GM23248 (cell line): Measurements from ENCODE around the gene GPHN. TPM values are rescaled to one million over a fixed set of nuclear protein-coding genes. Genes with fewer than 3 reads are reported as not detected.
A peak's percentile ranks its signal among the peaks of the same experiment; 100 is the strongest.

Source experiments
- DNase-seq: peaks from one replicate; pipeline ENCODE4 v3.0.0-alpha.2; 2015
- H2AFZ ChIP-seq: fragments of 200-600 bp; sonication (generic); 2 replicates; pipeline ENCODE4 v1.6.1; 2016; ENCODE audit warnings: antibody characterized with exemption
- H3F3A ChIP-seq: fragments of 200-600 bp; sonication (generic); 2 replicates; pipeline ENCODE4 v1.6.1; 2016; ENCODE audit warnings: mild to moderate bottlenecking, antibody characterized with exemption, mixed run types; ENCODE audit not compliant: insufficient read depth
- H3K27ac ChIP-seq: fragments of 200-600 bp; sonication (generic); 2 replicates; pipeline ENCODE4 v1.5.1; 2016; ENCODE audit warnings: mild to moderate bottlenecking
- H3K27me3 ChIP-seq: fragments of 200-600 bp; sonication (generic); replicated peaks from 2 replicates; pipeline ENCODE4 v1.6.1; 2016; ENCODE audit warnings: mild to moderate bottlenecking; ENCODE audit not compliant: insufficient read depth
- H3K36me3 ChIP-seq: fragments of 200-600 bp; sonication (generic); 2 replicates; pipeline ENCODE4 v1.6.1; 2016; ENCODE audit warnings: low read depth, mild to moderate bottlenecking
- H3K4me1 ChIP-seq: fragments of 200-600 bp; sonication (generic); 2 replicates; pipeline ENCODE4 v1.6.1; 2016; ENCODE audit warnings: mild to moderate bottlenecking; ENCODE audit not compliant: insufficient read depth
- H3K4me2 ChIP-seq: fragments of 200-600 bp; sonication (generic); one replicate; pipeline ENCODE4 v1.6.1; 2016; ENCODE audit warnings: mild to moderate bottlenecking; ENCODE audit not compliant: unreplicated experiment
- H3K4me3 ChIP-seq: fragments of 200-600 bp; sonication (generic); 2 replicates; pipeline ENCODE4 v1.5.1; 2016; ENCODE audit warnings: mild to moderate bottlenecking
- H3K79me2 ChIP-seq: fragments of 200-600 bp; sonication (generic); 2 replicates; pipeline ENCODE4 v1.6.1; 2016; ENCODE audit warnings: mild to moderate bottlenecking; ENCODE audit not compliant: insufficient read depth
- H3K9ac ChIP-seq: fragments of 200-600 bp; sonication (generic); 2 replicates; pipeline ENCODE4 v1.6.1; 2016; ENCODE audit warnings: mild to moderate bottlenecking
- H3K9me2 ChIP-seq: fragments of 200-600 bp; sonication (generic); 2 replicates; pipeline ENCODE4 v1.6.1; 2016; ENCODE audit warnings: mixed run types, mild to moderate bottlenecking, moderate library complexity; ENCODE audit not compliant: insufficient read depth
- H3K9me3 ChIP-seq: fragments of 200-600 bp; sonication (generic); one replicate; pipeline ENCODE4 v1.6.1; 2017; ENCODE audit warnings: low read depth
- H4K20me1 ChIP-seq: fragments of 200-600 bp; sonication (generic); 2 replicates; pipeline ENCODE4 v1.6.0; 2016; ENCODE audit not compliant: insufficient read depth
- EZH2 ChIP-seq: fragments of 200-600 bp; sonication (generic); IDR thresholded peaks from 2 replicates; pipeline ENCODE4 v1.6.1; 2018; ENCODE audit warnings: antibody characterized with exemption, mild to moderate bottlenecking; ENCODE audit not compliant: insufficient read depth, poor library complexity, severe bottlenecking
- EZH2phosphoT487 ChIP-seq: fragments of 200-600 bp; sonication (generic); IDR thresholded peaks from 2 replicates; pipeline ENCODE4 v1.6.1; 2018; ENCODE audit warnings: antibody characterized with exemption, moderate library complexity, mild to moderate bottlenecking, low read depth; ENCODE audit not compliant: insufficient read depth
- WGBS, 2 experiments: methylation state at CpG; one replicate each; pipeline ENCODE4 v1.1.6; 2015 to 2017; ENCODE audit warnings: low lambda C conversion rate in 2 of 2, low coverage in 1 of 2; ENCODE audit errors: missing lambda C conversion rate in 2 of 2; 5-methylcytosine and 5-hydroxymethylcytosine counted together
- in situ Hi-C: fragments of 300-500 bp; cut with MboI; formaldehyde crosslinking; loops from 2 replicates; pipeline ENCODE4 v1.15.0; 2020
- polyA plus RNA-seq: library from polyadenylated mRNA; unstranded; fragments of >200 nt; fragmentation: Nextera tagmentation; extraction: Ambion mirVana; gene quantifications from 2 replicates; pipeline ENCODE4 v1.2.1, GENCODE V29; 2016
- total RNA-seq: library from RNA; depleted of rRNA; stranded (reverse); fragments of >200 nt; shearing (Covaris generic); gene quantifications from 2 replicates; pipeline ENCODE4 v1.2.3, GENCODE V29; 2014

GPHN gene
- total and polyA plus RNA-seq, 2 experiments from 2014 or later = 7.6 to 9.3 TPM

DNA sequence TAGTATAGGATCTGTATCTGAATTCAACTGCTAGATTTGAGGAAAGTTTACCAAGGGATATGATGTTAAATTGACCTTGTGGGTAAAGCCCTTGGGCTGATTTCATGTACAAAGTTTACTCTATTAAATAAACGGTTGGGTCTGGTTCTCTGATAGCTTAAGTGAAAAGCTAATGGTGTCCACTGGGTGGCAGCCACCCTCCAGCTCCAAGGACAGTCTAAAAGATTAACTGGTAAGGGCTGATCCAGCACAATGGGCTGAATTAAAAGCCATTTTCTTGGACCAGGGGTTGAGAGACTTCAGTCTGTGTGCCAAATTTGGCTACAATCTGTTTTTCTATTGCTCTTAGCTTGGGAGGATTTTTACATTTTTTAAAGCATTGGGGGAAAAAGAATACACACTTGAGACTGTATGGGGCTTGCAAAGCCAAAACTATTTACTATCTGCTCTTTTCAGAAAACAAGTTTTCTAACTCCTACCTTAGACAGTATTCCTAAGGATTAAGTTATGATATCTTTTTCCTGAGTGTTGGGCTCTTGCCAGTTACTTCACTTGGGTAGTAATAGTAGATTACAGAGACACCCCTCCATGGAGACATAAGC, 116.5 kb downstream of the GPHN start:
- no peak overlapping the region for H3K27ac ChIP-seq
- 0% methylated on average over 1 of the region's 1 CpG for WGBS, 2 experiments
- no peaks in the 10 kb centered on the region for H3F3A ChIP-seq
- no peaks in the 10 kb centered on the region for H3K36me3 ChIP-seq
- H3K27me3 ChIP-seq = no peaks in the 10 kb centered on the region
- no peaks in the 10 kb centered on the region for H3K9me2 ChIP-seq
- H3K79me2 ChIP-seq = peaks cover 4% of the 10 kb centered on the region; the same call in 1 of the 2 replicates
- H3K4me3 ChIP-seq = no peak overlapping the region
- no peak for TF ChIP-seq EZH2
- no peak for TF ChIP-seq EZH2phosphoT487
- no peaks in the 10 kb centered on the region for H3K9me3 ChIP-seq
- in situ Hi-C loops = loop anchor here (10.0 kb wide), 1 partner anchor 500 kb away; no protein-coding TSS in a partner anchor
- H2AFZ ChIP-seq = no peak overlapping the region
- no peak overlapping the region for H3K4me2 ChIP-seq
- no peaks in the 10 kb centered on the region for H4K20me1 ChIP-seq
- no peak overlapping the region for H3K9ac ChIP-seq
- peak; percentile 77 for DNase-seq
- H3K4me1 ChIP-seq = no peaks in the 10 kb centered on the region

DNA sequence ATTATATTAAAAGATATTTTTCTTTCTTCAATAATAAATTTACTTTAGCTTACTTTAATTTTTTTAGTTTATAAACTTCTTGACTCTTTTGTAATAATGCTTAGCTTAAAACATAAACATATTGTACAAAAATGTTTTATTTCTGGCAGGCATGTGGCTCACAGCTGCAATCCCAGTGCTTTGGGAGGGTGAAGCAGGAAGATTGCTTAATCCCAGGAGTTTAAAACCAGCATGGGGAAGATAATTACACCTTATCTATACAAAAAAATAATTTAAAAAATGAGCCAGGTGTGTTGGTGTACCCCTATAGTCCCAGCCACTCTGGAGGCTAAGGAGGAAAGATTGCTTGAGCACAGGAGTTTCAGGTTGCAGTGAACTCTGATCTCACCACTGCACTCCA, 120.7 kb downstream of the GPHN start:
- Histone ChIP-seq H3K9ac (no peak overlapping the region), H4K20me1 (no peaks in the 10 kb centered on the region), H3K4me2 (no peak overlapping the region), H3K4me3 (no peak overlapping the region), H2AFZ (no peak overlapping the region), H3F3A (no peaks in the 10 kb centered on the region), H3K4me1 (no peaks in the 10 kb centered on the region), H3K27ac (no peak overlapping the region), H3K36me3 (no peaks in the 10 kb centered on the region), H3K27me3 (no peaks in the 10 kb centered on the region), H3K79me2 (peaks cover 4% of the 10 kb centered on the region; the same call in 1 of the 2 replicates), H3K9me3 (no peaks in the 10 kb centered on the region), H3K9me2 (no peaks in the 10 kb centered on the region)
- TF ChIP-seq EZH2 (no peak), EZH2phosphoT487 (no peak)
- in situ Hi-C loops = loop anchor here (10.0 to 25.0 kb wide), 2 partner anchors 496 to 659 kb away; no protein-coding TSS in a partner anchor
- peak; percentile 13 for DNase-seq

DNA sequence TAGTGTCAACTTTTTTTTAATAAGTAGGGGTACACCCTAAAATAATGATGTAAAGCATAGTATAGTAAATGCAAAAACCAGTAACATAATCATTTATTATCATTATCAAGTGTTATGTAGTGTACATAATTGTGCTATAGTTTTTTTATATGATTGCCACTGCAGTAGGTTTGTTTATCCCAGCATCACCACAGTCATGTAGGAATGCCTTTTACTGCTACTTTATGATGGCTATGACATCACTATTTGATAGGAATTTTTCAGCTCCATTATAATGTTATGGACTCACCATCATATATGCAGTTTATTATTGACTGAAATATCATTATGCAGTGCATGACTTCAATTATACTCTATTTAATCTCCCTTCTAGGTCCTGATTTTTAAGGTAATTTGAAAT, 121.6 kb downstream of the GPHN start:
- H4K20me1 ChIP-seq = no peaks in the 10 kb centered on the region
- H3K9ac ChIP-seq = no peak overlapping the region
- in situ Hi-C loops = loop anchor here (10.0 to 25.0 kb wide), 2 partner anchors 495 to 658 kb away; no protein-coding TSS in a partner anchor
- H3K79me2 ChIP-seq = peaks cover 4% of the 10 kb centered on the region; the same call in 1 of the 2 replicates
- no peaks in the 10 kb centered on the region for H3K4me1 ChIP-seq
- no peak overlapping the region for H2AFZ ChIP-seq
- H3K27me3 ChIP-seq = no peaks in the 10 kb centered on the region
- no peaks in the 10 kb centered on the region for H3K9me2 ChIP-seq
- H3K4me3 ChIP-seq = no peak overlapping the region
- no peaks in the 10 kb centered on the region for H3K36me3 ChIP-seq
- H3F3A ChIP-seq = no peaks in the 10 kb centered on the region
- TF ChIP-seq EZH2phosphoT487 (no peak), EZH2 (no peak)
- no peaks in the 10 kb centered on the region for H3K9me3 ChIP-seq
- H3K27ac ChIP-seq = no peak overlapping the region
- no peak for DNase-seq
- H3K4me2 ChIP-seq = no peak overlapping the region

DNA sequence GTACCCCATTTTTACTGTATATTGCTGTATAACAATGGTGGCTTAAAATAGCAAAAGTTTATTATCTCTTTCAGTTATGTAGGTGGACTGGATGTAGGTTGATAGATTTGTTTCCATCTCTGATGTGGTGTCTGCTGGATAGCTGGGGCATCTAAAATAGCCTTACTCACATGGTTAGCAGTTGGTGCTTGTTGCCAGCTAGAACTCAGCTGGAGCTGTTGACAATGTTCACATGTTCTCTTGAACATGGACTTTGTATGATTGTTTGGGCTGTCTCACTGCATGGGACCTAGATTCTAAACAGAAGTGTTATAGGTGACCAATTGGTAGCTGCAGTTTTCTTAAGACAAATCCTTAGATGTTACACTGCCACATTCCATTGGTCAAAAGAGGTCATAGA, 126.9 kb downstream of the GPHN start:
- Histone ChIP-seq H3K4me1 (peaks cover 8% of the 10 kb centered on the region), H3K79me2 (0 out of 2 replicates have a peak, but pooled peaks cover 5% of the 10 kb centered on the region), H3K36me3 (no peaks in the 10 kb centered on the region), H3K9ac (no peak overlapping the region), H3K4me3 (no peak overlapping the region), H3F3A (no peaks in the 10 kb centered on the region), H2AFZ (no peak overlapping the region), H3K27me3 (no peaks in the 10 kb centered on the region), H3K27ac (no peak overlapping the region), H3K9me2 (no peaks in the 10 kb centered on the region), H3K4me2 (no peak overlapping the region), H4K20me1 (no peaks in the 10 kb centered on the region), H3K9me3 (no peaks in the 10 kb centered on the region)
- no peak for DNase-seq
- TF ChIP-seq EZH2phosphoT487 = no peak
- TF ChIP-seq EZH2 = no peak
- in situ Hi-C loops = loop anchor here (25.0 kb wide), 1 partner anchor 652 kb away; no protein-coding TSS in a partner anchor
